ENCODE measurements around the gene LAMA1.

LAMA1 gene

DNA sequence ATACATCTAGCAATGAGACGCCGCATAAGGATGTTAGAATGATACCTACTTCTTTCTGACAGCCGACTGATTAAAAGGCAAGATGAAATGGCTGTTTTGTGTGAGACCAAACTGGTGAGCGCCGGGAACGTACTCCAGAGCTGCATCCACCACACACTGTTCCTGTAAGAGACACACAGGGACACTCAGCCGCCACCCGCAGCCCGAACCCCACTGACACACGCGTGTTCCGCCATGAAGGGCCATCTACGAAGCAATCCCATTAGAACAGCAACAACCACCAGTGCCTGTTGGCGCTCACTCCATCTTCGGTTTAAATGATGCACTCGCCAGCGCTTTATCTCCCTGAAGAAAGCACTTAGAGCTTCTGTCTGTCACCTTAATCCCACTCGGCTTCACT is 162.3 kb downstream of the LAMA1 start:
- ChIA-PET CTCF (no interaction called here), POLR2A (no interaction called here)
- Histone ChIP-seq H3K27ac (ENCODE audit: insufficient read depth in 1 of 2, low read depth in 1 of 2, low read length in 2 of 2, poor library complexity in 1 of 2, severe bottlenecking in 2 of 2) (no peak overlapping the region), H3K9me3 (ENCODE audit: control extremely low read depth in 1 of 5, control insufficient read depth in 4 of 5, insufficient read depth in 2 of 5, low read depth in 1 of 5, low read length in 4 of 5) (no peaks in the 10 kb centered on the region), H3K4me3 (ENCODE audit: control insufficient read depth in 1 of 7, extremely low read depth in 1 of 7, insufficient read depth in 4 of 7, low read depth in 2 of 7, low read length in 6 of 7) (no peak overlapping the region), H3K36me3 (ENCODE audit: control insufficient read depth in 4 of 4, insufficient read depth in 4 of 4, low read length in 3 of 4) (no peaks in the 10 kb centered on the region), H3K27me3 (replicated peaks in 2 of 5; ENCODE audit: control insufficient read depth in 4 of 5, insufficient read depth in 5 of 5, low read length in 4 of 5) (peaks cover 0 to 8% (median 0%) of the 10 kb centered on the region in 5 experiments), H3K4me1 (ENCODE audit: control extremely low read depth in 1 of 4, control insufficient read depth in 4 of 4, insufficient read depth in 4 of 4, low read length in 3 of 4) (no peaks in the 10 kb centered on the region)
- WGBS (ENCODE audit: insufficient coverage) = 94% methylated on average over 17 of the region's 18 CpGs
- DNase-seq = no peak

GRCh38 chr18:6954501-6954900 is 163.1 kb downstream of the LAMA1 start:
- Histone ChIP-seq H3K9me3 (ENCODE audit: control extremely low read depth in 1 of 5, control insufficient read depth in 4 of 5, insufficient read depth in 2 of 5, low read depth in 1 of 5, low read length in 4 of 5) (no peaks in the 10 kb centered on the region), H3K27me3 (replicated peaks in 2 of 5; ENCODE audit: control insufficient read depth in 4 of 5, insufficient read depth in 5 of 5, low read length in 4 of 5) (peaks cover 0 to 8% (median 0%) of the 10 kb centered on the region in 5 experiments), H3K4me1 (ENCODE audit: control extremely low read depth in 1 of 4, control insufficient read depth in 4 of 4, insufficient read depth in 4 of 4, low read length in 3 of 4) (no peaks in the 10 kb centered on the region), H3K27ac (ENCODE audit: insufficient read depth in 1 of 2, low read depth in 1 of 2, low read length in 2 of 2, poor library complexity in 1 of 2, severe bottlenecking in 2 of 2) (no peak overlapping the region), H3K36me3 (ENCODE audit: control insufficient read depth in 4 of 4, insufficient read depth in 4 of 4, low read length in 3 of 4) (no peaks in the 10 kb centered on the region), H3K4me3 (ENCODE audit: control insufficient read depth in 1 of 7, extremely low read depth in 1 of 7, insufficient read depth in 4 of 7, low read depth in 2 of 7, low read length in 6 of 7) (no peak overlapping the region)
- DNase-seq = no peak
- ChIA-PET CTCF (interaction anchor here (1.7 kb wide), 1 partner anchor 11 kb away, joined by 4 read pairs; no protein-coding TSS in a partner anchor), POLR2A (no interaction called here)
- 96% methylated on average over 4 of the region's 4 CpGs for WGBS (ENCODE audit: insufficient coverage)

DNA sequence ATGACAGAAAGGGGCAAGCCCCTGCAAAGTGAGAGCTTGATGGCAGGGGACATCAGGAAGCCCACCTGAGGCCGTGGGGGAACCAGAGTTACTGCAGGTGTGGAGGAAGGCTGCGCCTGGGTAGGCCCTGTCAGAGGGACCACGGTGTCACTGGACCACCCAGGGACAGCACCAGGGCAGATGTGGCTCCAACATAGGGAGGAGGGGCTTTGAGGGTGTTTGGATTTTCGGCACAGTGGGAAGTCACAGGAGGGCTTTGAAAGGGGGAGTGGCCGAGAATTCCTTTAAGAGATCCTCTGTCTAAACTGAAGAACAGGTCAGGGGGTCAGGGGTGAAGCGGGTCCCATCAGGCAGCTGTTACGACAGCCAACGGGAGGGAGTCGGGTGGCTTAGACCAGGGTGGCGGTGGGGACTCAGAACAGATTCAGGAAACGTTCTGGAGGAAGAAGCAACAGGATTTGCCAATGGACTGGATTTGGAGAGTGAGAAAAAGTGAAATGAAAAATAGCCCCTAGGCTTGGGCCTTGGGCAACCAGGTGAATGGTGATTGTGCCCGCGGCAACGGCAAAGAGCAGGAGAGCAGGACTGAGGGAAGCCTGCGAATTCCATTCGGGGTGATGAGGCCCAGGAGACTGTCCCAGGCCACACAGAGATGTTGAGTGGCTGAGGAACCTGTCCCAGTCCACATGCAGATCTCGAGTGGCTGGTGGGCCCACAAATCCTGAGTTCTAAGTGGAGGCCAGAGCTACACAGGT is 166.1 kb downstream of the LAMA1 start:
- no peaks in the 10 kb centered on the region for H3K36me3 ChIP-seq (ENCODE audit: control insufficient read depth in 4 of 4, insufficient read depth in 4 of 4, low read length in 3 of 4)
- H3K4me1 ChIP-seq (ENCODE audit: control extremely low read depth in 1 of 4, control insufficient read depth in 4 of 4, insufficient read depth in 4 of 4, low read length in 3 of 4) = no peaks in the 10 kb centered on the region
- ChIA-PET POLR2A (interaction anchor here (0.6 kb wide), 1 partner anchor 21 kb away, joined by 3 read pairs; no protein-coding TSS in a partner anchor), CTCF (interaction anchor here (1.0 kb wide), 2 partner anchors 13 to 31 kb away, joined by 3 read pairs; no protein-coding TSS in a partner anchor)
- 89% methylated on average over 14 of the region's 17 CpGs for WGBS (ENCODE audit: insufficient coverage)
- no peaks in the 10 kb centered on the region for H3K9me3 ChIP-seq (ENCODE audit: control extremely low read depth in 1 of 5, control insufficient read depth in 4 of 5, insufficient read depth in 2 of 5, low read depth in 1 of 5, low read length in 4 of 5)
- H3K27ac ChIP-seq (ENCODE audit: insufficient read depth in 1 of 2, low read depth in 1 of 2, low read length in 2 of 2, poor library complexity in 1 of 2, severe bottlenecking in 2 of 2) = no peak overlapping the region
- peaks cover 0 to 14% (median 3%) of the 10 kb centered on the region in 5 experiments for H3K27me3 ChIP-seq (replicated peaks in 2 of 5; ENCODE audit: control insufficient read depth in 4 of 5, insufficient read depth in 5 of 5, low read length in 4 of 5)
- no peak for DNase-seq
- H3K4me3 ChIP-seq (ENCODE audit: control insufficient read depth in 1 of 7, extremely low read depth in 1 of 7, insufficient read depth in 4 of 7, low read depth in 2 of 7, low read length in 6 of 7) = no peak overlapping the region

DNA sequence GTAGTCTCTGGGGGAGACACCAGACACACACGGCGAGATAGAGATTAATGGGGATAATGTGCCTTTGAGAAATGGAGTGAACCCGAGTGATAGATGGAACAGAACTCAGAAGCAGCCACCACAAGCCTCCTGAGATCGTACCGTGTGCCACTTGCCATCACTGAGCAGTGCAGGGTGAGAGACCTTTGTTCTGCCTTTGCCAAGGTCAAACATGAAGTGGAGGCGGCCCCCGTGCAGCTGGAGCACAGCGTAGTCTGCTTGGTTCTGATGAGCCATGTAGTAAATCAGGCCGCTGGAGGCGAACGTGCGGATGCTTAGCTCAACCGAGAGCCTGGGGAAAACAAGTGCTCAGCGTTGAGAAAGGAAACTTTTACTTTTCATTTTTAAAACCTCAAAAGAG is 167.0 kb downstream of the LAMA1 start:
- Histone ChIP-seq H3K4me3 (ENCODE audit: control insufficient read depth in 1 of 7, extremely low read depth in 1 of 7, insufficient read depth in 4 of 7, low read depth in 2 of 7, low read length in 6 of 7) (no peak overlapping the region), H3K27me3 (replicated peaks in 2 of 5; ENCODE audit: control insufficient read depth in 4 of 5, insufficient read depth in 5 of 5, low read length in 4 of 5) (peaks cover 0 to 16% (median 3%) of the 10 kb centered on the region in 5 experiments), H3K27ac (ENCODE audit: insufficient read depth in 1 of 2, low read depth in 1 of 2, low read length in 2 of 2, poor library complexity in 1 of 2, severe bottlenecking in 2 of 2) (no peak overlapping the region), H3K9me3 (ENCODE audit: control extremely low read depth in 1 of 5, control insufficient read depth in 4 of 5, insufficient read depth in 2 of 5, low read depth in 1 of 5, low read length in 4 of 5) (no peaks in the 10 kb centered on the region), H3K4me1 (ENCODE audit: control extremely low read depth in 1 of 4, control insufficient read depth in 4 of 4, insufficient read depth in 4 of 4, low read length in 3 of 4) (no peaks in the 10 kb centered on the region), H3K36me3 (ENCODE audit: control insufficient read depth in 4 of 4, insufficient read depth in 4 of 4, low read length in 3 of 4) (no peaks in the 10 kb centered on the region)
- POLR2A ChIA-PET = interaction anchor here (0.6 kb wide), 1 partner anchor 22 kb away, joined by 3 read pairs; no protein-coding TSS in a partner anchor
- WGBS (ENCODE audit: insufficient coverage) = 92% methylated on average over 12 of the region's 14 CpGs
- DNase-seq = no peak
- CTCF ChIA-PET = interaction anchor here (1.0 kb wide), 1 partner anchor 13 kb away, joined by 3 read pairs; no protein-coding TSS in a partner anchor

- Histone ChIP-seq H3K27ac (ENCODE audit: insufficient read depth in 1 of 2, low read depth in 1 of 2, low read length in 2 of 2, poor library complexity in 1 of 2, severe bottlenecking in 2 of 2) (no peak overlapping the region), H3K36me3 (ENCODE audit: control insufficient read depth in 4 of 4, insufficient read depth in 4 of 4, low read length in 3 of 4) (no peaks in the 10 kb centered on the region), H3K9me3 (ENCODE audit: control extremely low read depth in 1 of 5, control insufficient read depth in 4 of 5, insufficient read depth in 2 of 5, low read depth in 1 of 5, low read length in 4 of 5) (no peaks in the 10 kb centered on the region), H3K4me1 (ENCODE audit: control extremely low read depth in 1 of 4, control insufficient read depth in 4 of 4, insufficient read depth in 4 of 4, low read length in 3 of 4) (no peaks in the 10 kb centered on the region), H3K4me3 (ENCODE audit: control insufficient read depth in 1 of 7, extremely low read depth in 1 of 7, insufficient read depth in 4 of 7, low read depth in 2 of 7, low read length in 6 of 7) (no peak overlapping the region), H3K27me3 (replicated peaks in 2 of 5; ENCODE audit: control insufficient read depth in 4 of 5, insufficient read depth in 5 of 5, low read length in 4 of 5) (peaks cover 0 to 22% (median 3%) of the 10 kb centered on the region in 5 experiments)
- 94% methylated on average over 11 of the region's 11 CpGs for WGBS (ENCODE audit: insufficient coverage)
- DNase-seq = no peak
- ChIA-PET CTCF (no interaction called here), POLR2A (no interaction called here)
Observed at GRCh38 chr18:6949800-6950586, 167.6 kb downstream of the LAMA1 start.

DNA sequence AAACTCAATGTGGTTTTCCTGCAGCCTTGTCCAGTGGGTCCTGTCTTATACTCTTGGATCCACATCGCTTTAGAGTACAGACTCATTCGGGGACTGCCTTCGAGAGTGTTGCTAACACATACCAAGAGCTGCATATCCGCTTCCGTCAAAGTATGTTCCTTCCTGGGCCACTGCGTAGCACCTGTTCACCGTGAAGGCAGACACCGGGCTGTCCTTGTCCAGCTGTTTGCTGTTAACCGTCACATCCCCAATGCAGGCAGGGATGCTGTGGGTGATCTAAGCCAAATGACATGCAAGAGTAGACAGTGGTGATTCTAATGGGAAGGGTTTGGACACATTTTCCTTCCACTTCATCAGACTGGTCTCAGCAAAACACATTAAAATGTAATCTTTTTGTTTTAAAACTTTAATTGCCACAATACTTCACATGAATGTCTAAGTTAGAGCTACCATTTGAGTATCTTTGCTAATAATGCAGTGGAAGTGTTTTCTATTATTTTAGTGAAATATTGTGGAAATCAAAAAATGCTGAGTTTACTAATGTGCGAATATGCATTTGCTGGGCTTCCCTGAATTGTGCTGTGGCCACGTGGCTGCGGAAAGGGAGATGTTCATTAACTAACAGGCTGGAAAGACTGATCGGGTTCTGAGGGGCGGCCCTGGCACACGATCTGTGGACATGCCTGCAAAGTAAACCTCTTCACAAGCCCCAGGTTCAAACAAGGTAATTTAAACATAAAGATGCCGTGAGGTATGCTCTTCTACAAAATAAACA is 169.1 kb downstream of the LAMA1 start:
- no peaks in the 10 kb centered on the region for H3K9me3 ChIP-seq (ENCODE audit: control extremely low read depth in 1 of 5, control insufficient read depth in 4 of 5, insufficient read depth in 2 of 5, low read depth in 1 of 5, low read length in 4 of 5)
- H3K36me3 ChIP-seq (ENCODE audit: control insufficient read depth in 4 of 4, insufficient read depth in 4 of 4, low read length in 3 of 4) = no peaks in the 10 kb centered on the region
- DNase-seq = no peak
- peaks cover 0 to 13% (median 3%) of the 10 kb centered on the region in 5 experiments for H3K27me3 ChIP-seq (replicated peaks in 2 of 5; ENCODE audit: control insufficient read depth in 4 of 5, insufficient read depth in 5 of 5, low read length in 4 of 5)
- ChIA-PET POLR2A (no interaction called here), CTCF (no interaction called here)
- H3K27ac ChIP-seq (ENCODE audit: insufficient read depth in 1 of 2, low read depth in 1 of 2, low read length in 2 of 2, poor library complexity in 1 of 2, severe bottlenecking in 2 of 2) = no peak overlapping the region
- WGBS (ENCODE audit: insufficient coverage) = 97% methylated on average over 12 of the region's 16 CpGs
- no peaks in the 10 kb centered on the region for H3K4me1 ChIP-seq (ENCODE audit: control extremely low read depth in 1 of 4, control insufficient read depth in 4 of 4, insufficient read depth in 4 of 4, low read length in 3 of 4)
- H3K4me3 ChIP-seq (ENCODE audit: control insufficient read depth in 1 of 7, extremely low read depth in 1 of 7, insufficient read depth in 4 of 7, low read depth in 2 of 7, low read length in 6 of 7) = no peak overlapping the region

Measured in common myeloid progenitor, CD34-positive (primary cell).